ENCODE results near the gene CTNNBIP1.
A peak's percentile ranks its signal among the peaks of the same experiment; 100 is the strongest.

CTNNBIP1 gene

DNA sequence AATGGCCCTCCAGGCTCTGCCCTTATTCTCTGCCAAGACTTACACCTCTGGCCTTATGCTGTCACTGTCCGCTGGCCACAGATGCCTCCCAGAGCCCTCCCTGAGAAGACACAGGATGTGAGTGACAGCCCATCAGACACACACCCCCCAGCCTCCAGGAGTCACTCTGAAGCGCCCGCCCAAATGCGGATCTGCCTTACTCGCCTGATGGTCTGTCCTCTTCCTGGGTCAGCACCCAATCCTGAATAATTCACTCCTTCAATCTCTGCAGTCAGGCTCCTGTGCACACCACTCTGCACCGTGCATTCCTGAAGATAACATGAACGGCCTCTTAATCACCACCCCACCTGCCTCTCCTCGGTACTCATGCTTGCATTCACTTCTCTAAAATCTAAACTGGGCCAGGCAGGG, 101.0 kb downstream of the CTNNBIP1 start:
- TF ChIP-seq ZNF549 (tag by site-specific recombination; IDR thresholded peaks at IDR 0.05), result no peak
- 0 out of 2 replicates have a peak, but pooled peaks have one; percentile 25 for TF ChIP-seq ZNF600 (tag by site-specific recombination; IDR thresholded peaks at IDR 0.05)
- ChIA-PET POLR2A (no interaction called here), CTCF (no interaction called here)
- H3K36me3 ChIP-seq (ENCODE audit: control insufficient read depth in 2 of 2, insufficient read depth in 1 of 2, low read length in 2 of 2), result no peaks in the 10 kb centered on the region
- no peaks in the 10 kb centered on the region for H3K9me3 ChIP-seq (ENCODE audit: control insufficient read depth, insufficient read depth, low read depth, low read length)
- H3K4me1 ChIP-seq (ENCODE audit: control insufficient read depth, insufficient read depth, low read length), result peaks cover 17% of the 10 kb centered on the region
- no peak overlapping the region for H3K4me3 ChIP-seq (ENCODE audit: low read depth, low read length)
- H3K27ac ChIP-seq (ENCODE audit: extremely low read depth, low read depth, low read length), result no peak overlapping the region

DNA sequence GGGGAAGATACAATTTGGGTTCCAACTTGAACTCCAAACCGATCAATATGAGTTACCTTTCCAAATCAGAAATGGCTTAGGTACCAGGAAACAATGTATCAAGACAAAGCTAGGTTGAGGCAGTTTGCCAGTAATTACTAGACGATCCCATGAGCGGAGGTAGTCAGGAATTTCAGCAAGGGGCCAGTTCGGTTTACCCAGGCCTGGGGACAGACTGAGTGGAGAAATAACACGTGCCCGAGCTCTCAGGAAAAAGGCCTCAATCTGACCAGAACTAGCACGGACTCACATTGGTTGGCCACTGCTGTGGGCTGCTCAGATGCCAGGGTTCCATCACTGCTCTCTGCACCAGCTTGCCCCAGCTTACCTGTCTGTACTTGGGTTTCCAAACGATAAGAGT, 101.6 kb downstream of the CTNNBIP1 start:
- Histone ChIP-seq H3K4me1 (ENCODE audit: control insufficient read depth, insufficient read depth, low read length) (peaks cover 22% of the 10 kb centered on the region), H3K9me3 (ENCODE audit: control insufficient read depth, insufficient read depth, low read depth, low read length) (no peaks in the 10 kb centered on the region), H3K27ac (ENCODE audit: extremely low read depth, low read depth, low read length) (no peak overlapping the region), H3K36me3 (ENCODE audit: control insufficient read depth in 2 of 2, insufficient read depth in 1 of 2, low read length in 2 of 2) (no peaks in the 10 kb centered on the region), H3K4me3 (ENCODE audit: low read depth, low read length) (no peak overlapping the region)
- no peak for TF ChIP-seq PATZ1 (tag by site-specific recombination; IDR thresholded peaks at IDR 0.05)
- TF ChIP-seq ZNF416 (tag by site-specific recombination; IDR thresholded peaks at IDR 0.05), result no peak
- TF ChIP-seq ZNF202 (tag by site-specific recombination; IDR thresholded peaks at IDR 0.05; ENCODE audit: borderline replicate concordance), result no peak
- TF ChIP-seq MZF1 (tag by site-specific recombination; IDR thresholded peaks at IDR 0.05; ENCODE audit: borderline replicate concordance), result no peak
- TF ChIP-seq YY1 (tag by site-specific recombination; IDR thresholded peaks at IDR 0.05), result no peak
- TF ChIP-seq OSR2 (tag by site-specific recombination; IDR thresholded peaks at IDR 0.05), result no peak
- no peak for TF ChIP-seq ZNF350 (tag by site-specific recombination; IDR thresholded peaks at IDR 0.05)
- TF ChIP-seq SP3 (tag by site-specific recombination; IDR thresholded peaks at IDR 0.05), result no peak
- TF ChIP-seq MYNN (tag by site-specific recombination; IDR thresholded peaks at IDR 0.05; ENCODE audit: borderline replicate concordance), result no peak
- no peak for TF ChIP-seq PRDM6 (tag by site-specific recombination; IDR thresholded peaks at IDR 0.05)
- TF ChIP-seq ZSCAN23 (tag by site-specific recombination; IDR thresholded peaks at IDR 0.05), result no peak
- TF ChIP-seq ZNF311 (tag by site-specific recombination; IDR thresholded peaks at IDR 0.05; ENCODE audit: borderline replicate concordance), result no peak
- no peak for TF ChIP-seq ZNF660 (tag by site-specific recombination; IDR thresholded peaks at IDR 0.05)
- no peak for TF ChIP-seq ZNF18 (tag by site-specific recombination; IDR thresholded peaks at IDR 0.05)
- POLR2A ChIA-PET, result no interaction called here
- CTCF ChIA-PET, result no interaction called here

DNA sequence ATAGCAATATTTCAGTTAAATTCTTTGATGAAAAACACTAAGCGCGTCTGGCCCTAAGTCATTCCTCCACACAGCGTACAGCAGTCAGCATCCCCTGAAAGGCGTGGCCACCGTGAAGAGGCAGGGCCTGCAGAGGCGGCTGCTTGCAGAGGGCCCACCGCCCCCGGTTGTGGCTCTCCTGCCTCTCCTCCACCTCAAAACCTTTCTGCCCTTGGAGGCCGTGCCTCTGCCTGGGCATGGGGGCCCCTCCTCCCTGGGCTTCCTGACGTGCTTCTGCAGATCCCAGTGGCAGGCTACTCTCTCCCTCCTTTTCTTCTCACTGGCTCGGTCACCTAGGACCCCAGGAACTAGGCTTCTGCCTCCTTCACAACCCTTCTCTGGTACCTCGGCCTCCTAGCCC, 102.5 kb downstream of the CTNNBIP1 start:
- no peak overlapping the region for H3K27ac ChIP-seq (ENCODE audit: extremely low read depth, low read depth, low read length)
- CTCF ChIA-PET, result interaction anchor here (0.5 kb wide), 1 partner anchor 23 kb away, joined by 3 read pairs; no protein-coding TSS in a partner anchor
- H3K4me1 ChIP-seq (ENCODE audit: control insufficient read depth, insufficient read depth, low read length), result peaks cover 28% of the 10 kb centered on the region
- POLR2A ChIA-PET, result no interaction called here
- H3K4me3 ChIP-seq (ENCODE audit: low read depth, low read length), result no peak overlapping the region
- H3K36me3 ChIP-seq (ENCODE audit: control insufficient read depth in 2 of 2, insufficient read depth in 1 of 2, low read length in 2 of 2), result no peaks in the 10 kb centered on the region
- H3K9me3 ChIP-seq (ENCODE audit: control insufficient read depth, insufficient read depth, low read depth, low read length), result no peaks in the 10 kb centered on the region
- TF ChIP-seq SP2 (tag by site-specific recombination; IDR thresholded peaks at IDR 0.05), result peak; percentile 37; the same call in 1 of the 2 replicates
- no peak for TF ChIP-seq KLF10 (tag by site-specific recombination; IDR thresholded peaks at IDR 0.05)
- no peak for TF ChIP-seq INSM2 (tag by site-specific recombination; IDR thresholded peaks at IDR 0.05)
- peak; percentile 54 for TF ChIP-seq ZNF341 (tag by site-specific recombination; IDR thresholded peaks at IDR 0.05; ENCODE audit: low read depth)
- no peak for TF ChIP-seq ZNF302 (tag by site-specific recombination; IDR thresholded peaks at IDR 0.05; ENCODE audit: low read depth)
- TF ChIP-seq ZNF112 (tag by site-specific recombination; IDR thresholded peaks at IDR 0.05), result no peak
- no peak for TF ChIP-seq ZNF248 (tag by site-specific recombination; IDR thresholded peaks at IDR 0.05)
- no peak for TF ChIP-seq GFI1B (tag by site-specific recombination; IDR thresholded peaks at IDR 0.05)
- no peak for TF ChIP-seq YY1 (tag by site-specific recombination; IDR thresholded peaks at IDR 0.05)
- no peak for TF ChIP-seq ZNF624 (tag by site-specific recombination; IDR thresholded peaks at IDR 0.05)
- TF ChIP-seq EGR2 (tag by site-specific recombination; IDR thresholded peaks at IDR 0.05; ENCODE audit: low read depth), result peak; percentile 90

Measured in HEK293 (cell line).